ENCODE data around the gene B3GLCT.

Gene B3GLCT

DNA sequence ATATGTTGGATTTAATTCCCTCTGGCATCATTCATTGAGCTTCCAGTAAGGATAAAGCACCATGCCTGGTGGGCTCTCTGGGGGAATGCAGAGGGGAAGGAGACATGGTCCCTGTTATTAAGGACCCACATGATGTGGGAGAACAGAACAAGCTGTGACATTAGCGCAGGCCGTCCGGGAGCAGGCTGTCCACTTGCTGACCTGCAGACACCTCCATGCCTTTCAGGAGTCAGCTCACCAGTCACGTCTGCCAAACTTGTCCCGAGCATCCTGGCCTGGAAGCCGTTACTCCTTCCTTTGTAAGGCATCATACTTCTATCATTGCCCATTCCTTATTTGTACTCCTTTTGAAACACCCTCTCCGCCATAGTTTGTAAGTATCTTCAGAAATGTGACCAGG lies 23.4 kb downstream of the B3GLCT start:
- TF ChIP-seq, protein P1, sequence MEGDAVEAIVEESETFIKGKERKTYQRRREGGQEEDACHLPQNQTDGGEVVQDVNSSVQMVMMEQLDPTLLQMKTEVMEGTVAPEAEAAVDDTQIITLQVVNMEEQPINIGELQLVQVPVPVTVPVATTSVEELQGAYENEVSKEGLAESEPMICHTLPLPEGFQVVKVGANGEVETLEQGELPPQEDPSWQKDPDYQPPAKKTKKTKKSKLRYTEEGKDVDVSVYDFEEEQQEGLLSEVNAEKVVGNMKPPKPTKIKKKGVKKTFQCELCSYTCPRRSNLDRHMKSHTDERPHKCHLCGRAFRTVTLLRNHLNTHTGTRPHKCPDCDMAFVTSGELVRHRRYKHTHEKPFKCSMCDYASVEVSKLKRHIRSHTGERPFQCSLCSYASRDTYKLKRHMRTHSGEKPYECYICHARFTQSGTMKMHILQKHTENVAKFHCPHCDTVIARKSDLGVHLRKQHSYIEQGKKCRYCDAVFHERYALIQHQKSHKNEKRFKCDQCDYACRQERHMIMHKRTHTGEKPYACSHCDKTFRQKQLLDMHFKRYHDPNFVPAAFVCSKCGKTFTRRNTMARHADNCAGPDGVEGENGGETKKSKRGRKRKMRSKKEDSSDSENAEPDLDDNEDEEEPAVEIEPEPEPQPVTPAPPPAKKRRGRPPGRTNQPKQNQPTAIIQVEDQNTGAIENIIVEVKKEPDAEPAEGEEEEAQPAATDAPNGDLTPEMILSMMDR (IDR thresholded peaks at IDR 0.05; ENCODE audit: low read depth, low read length): no peak
- no peak overlapping the region for H3K4me3 ChIP-seq (ENCODE audit: low read depth, low read length)

DNA sequence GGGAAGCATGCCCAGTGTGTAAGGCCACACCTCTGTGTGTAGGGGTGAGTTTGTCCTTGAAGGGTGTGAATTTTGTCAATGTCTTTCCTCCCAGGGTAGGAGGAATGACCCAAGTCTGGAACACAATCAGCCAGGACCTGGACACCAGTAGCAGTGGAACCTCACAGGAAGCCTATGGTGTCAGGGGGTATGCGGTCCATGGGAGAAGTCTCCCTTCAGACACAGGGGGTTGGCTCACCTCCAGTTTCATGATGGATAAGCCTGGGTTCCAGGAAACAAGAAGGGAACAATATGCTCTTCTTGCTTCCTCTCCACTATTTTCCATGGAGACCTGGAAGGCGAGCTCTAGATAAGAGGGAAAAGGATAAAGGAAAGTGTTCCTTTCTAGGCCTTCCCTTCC lies 23.9 kb downstream of the B3GLCT start:
- TF ChIP-seq, protein P1 (IDR thresholded peaks at IDR 0.05; ENCODE audit: low read depth, low read length): no peak
- no peak overlapping the region for H3K4me3 ChIP-seq (ENCODE audit: low read depth, low read length)

DNA sequence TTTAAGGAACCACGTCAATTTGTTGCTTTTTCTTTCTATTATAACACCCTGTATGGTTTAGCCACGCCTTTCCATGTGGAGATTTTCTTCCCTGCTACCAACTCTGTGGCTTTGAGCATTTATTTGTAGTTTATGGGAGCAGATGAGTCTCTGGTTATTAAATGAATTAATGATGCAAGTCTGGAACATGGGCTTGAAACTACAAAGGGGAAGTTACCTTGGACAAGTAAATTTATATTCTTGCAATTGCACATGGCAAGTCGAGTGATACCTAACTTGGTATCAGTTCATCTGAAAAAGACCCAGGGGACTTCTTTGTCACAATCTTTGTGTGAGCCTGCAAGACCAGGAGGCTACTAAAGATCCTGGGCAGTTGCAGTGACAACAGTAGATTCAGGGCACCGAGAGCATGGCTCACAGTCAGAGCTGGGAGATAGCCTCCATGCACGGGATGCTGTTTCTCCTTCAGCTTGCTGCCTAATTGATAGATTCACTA lies 24.4 kb downstream of the B3GLCT start:
- TF ChIP-seq, protein P1 (IDR thresholded peaks at IDR 0.05; ENCODE audit: low read depth, low read length): no peak
- no peak overlapping the region for H3K4me3 ChIP-seq (ENCODE audit: low read depth, low read length)

DNA sequence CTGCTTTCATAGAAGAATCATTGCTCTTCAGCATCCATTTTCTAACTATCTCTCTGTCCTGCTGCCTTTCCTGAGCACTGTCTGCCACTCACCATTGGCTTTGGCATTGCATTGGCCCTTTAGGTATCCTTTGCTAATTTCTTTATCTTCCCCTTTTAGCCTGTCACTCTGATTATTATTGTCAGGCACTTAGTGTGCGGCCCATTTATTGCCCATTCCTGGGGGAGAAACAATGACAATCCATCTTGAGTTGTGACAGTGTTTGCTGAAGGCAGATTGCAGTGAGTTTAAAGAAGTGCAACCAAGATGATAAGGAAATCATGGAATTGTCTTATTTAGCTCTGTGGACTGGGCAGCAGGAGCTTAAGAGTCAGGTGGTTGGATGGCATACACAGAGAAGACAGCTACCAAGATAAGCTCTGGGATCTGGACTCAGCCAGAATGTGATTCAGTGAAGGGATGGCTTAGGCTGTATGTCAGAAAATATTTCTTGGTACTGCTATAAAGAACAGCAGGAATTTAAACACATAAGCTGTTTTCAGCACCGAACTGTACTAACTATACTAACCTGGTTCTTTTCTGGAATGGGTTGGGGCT lies 25.3 kb downstream of the B3GLCT start:
- TF ChIP-seq, protein P1 (IDR thresholded peaks at IDR 0.05; ENCODE audit: low read depth, low read length): no peak
- H3K4me3 ChIP-seq (ENCODE audit: low read depth, low read length): no peak overlapping the region

DNA sequence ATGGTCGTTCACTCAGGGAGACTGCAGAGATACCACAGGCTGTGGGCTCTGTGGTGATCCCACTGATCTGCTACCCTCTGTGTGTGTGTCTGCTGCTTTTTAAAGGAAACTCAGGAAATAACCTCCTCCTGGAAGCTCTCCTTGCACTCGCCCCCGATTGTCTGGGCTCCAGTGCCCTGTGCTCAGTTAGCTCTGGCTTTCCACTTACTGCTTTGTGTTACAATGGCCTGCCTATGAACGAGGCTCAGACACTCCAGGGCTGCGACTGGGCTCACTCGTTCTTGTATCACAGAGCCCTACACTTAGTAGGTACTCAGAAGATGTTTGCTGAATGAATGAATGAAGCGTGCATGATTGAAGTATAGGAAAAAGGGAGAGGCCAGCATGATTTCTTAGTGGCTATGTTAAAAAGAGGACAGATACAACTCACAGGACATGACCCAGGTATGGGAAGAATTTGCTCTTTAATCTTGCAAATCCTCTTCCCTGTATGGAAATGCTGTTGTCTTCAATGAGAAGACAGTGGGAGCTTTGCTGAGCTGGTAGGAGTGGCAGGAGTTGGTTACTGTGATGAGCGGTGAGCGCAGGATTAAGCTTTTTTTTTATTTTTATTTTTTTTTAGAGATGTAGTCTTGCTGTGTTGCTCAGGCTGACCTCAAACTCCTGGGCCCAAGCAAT lies 26.4 kb downstream of the B3GLCT start:
- no peak overlapping the region for H3K4me3 ChIP-seq (ENCODE audit: low read depth, low read length)
- TF ChIP-seq, protein P1 (IDR thresholded peaks at IDR 0.05; ENCODE audit: low read depth, low read length): no peak

DNA sequence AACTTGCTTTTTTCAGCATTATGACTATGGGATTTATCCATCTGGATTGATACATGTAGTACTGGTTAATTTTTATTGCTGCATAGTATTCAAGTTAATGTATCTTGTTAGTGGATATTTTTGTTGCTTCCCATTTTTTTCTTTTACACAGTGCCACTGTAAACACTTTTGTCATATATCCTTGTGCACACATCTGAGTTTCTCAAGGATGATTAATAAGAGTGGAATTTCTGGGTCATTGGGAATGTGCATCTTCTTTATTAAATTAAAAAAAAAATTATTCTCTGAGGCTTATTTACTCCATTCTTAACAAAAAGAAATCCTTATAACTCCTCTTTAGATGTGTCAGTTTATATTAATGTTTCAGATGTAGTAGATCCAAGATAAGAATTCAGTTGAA lies 27.3 kb downstream of the B3GLCT start:
- TF ChIP-seq, protein P1 (IDR thresholded peaks at IDR 0.05; ENCODE audit: low read depth, low read length): no peak

DNA sequence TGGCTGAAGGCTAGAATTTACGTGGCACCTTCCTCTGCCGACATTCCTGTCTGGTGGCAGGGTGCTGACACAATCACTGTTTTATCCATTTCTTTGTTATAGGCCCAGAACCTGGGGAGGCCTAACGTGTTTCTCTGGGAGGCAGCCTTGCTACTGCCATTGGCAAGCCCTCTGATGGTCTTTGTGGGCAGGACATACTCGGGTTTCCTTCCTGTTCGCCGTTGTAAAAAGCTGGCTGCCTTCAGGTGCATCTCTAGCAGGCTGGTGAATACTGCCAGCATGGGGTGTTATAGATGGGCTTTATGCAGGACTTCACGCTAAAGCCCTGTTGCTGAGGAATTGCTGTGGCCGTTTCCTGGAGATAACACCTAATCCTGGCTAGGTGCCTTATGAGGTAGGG lies 28.1 kb downstream of the B3GLCT start:
- no peak overlapping the region for H3K4me3 ChIP-seq (ENCODE audit: low read depth, low read length)
- TF ChIP-seq, protein P1 (IDR thresholded peaks at IDR 0.05; ENCODE audit: low read depth, low read length): no peak

More for the DNA sequence above, 27.3 kb downstream of the B3GLCT start:
- no peak overlapping the region for H3K4me3 ChIP-seq (ENCODE audit: low read depth, low read length)

Data from WI38 (cell line).